ENCODE results near the gene PRR14.

Gene PRR14

DNA sequence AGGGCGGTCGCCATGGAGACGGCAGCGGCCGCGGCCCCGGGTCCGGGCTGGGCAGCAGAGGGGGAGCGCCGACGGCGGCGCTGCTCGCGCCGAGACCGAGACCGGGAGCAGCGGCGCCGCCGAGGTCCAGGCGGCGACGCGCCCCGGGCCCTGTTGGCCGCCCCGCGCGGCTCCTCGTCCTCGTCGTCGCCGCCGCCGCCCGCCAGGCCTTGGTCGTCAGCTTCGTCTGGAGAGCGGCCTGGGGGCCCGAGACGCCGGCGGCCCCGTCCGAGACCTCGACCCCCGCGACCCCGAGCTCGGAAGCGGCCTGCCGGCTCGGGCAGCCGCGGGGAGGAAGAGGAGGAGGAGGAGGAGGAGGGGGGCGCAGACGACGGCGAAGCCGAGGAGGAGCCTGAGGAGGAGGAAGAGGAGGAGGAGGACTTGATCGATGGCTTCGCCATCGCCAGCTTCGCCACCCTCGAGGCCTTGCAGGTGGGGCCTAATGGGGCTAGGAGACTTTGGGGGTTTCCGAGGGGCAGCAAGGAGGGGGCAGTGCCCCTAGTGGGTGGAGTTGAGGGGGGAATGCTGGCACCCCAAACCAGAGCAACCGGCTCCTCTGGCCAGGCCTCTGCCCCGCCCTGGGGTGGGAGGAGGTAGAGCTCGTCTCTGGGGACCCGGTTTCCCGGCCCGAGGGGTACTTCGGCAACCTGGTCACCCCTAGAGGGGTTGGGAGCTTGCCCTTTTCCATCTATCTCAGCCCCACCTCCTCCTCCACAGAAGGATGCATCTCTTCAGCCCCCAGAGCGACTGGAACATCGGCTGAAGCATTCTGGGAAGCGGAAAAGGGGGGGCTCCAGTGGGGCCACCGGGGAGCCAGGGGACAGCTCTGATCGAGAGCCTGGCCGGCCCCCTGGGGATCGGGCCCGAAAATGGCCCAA is 9.0 kb downstream of the PRR14 start:
- DNase-seq (ENCODE audit: low read depth) = peak; percentile 46

DNA sequence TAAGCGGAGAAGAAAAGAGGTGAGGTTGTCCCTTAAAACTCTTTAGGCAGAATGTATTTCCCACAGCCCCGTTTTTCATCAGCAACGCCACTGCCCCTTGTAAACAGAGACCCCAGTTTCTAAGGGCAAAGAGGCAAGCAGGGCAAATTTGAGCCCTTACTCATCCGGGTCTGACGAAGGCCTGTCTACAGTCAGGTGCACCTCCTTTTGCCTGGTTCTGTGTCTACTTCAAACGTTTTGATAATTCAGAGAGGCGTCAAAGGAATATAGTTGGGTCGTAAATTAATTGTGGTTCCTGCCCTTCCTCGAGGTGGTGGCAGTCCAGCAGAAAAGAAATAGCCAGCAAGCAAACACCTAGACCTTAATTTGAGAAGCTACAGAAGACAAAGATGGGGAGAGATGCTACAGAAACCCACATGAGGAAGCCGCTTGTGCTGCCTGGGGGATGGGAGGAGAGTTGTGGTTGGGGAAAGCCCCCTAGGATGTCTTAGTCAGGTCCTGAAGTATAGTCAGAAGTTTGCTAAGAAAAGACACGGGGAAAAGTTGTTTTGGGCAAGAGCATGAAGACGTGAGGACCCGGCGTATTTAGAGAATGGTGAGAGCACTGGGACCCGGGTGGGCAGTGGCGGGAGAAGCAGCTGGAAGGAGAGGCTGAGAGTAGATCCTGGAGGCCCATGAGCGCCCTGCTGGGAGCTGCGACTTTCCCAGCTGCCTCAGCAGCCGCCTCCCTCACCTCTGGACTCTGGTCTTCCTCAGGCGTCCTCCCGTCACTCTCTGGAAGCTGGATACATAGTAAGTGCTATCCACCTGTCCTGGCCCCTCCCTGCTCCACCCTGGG is 9.9 kb downstream of the PRR14 start:
- DNase-seq (ENCODE audit: low read depth) = peak; percentile 78

DNA sequence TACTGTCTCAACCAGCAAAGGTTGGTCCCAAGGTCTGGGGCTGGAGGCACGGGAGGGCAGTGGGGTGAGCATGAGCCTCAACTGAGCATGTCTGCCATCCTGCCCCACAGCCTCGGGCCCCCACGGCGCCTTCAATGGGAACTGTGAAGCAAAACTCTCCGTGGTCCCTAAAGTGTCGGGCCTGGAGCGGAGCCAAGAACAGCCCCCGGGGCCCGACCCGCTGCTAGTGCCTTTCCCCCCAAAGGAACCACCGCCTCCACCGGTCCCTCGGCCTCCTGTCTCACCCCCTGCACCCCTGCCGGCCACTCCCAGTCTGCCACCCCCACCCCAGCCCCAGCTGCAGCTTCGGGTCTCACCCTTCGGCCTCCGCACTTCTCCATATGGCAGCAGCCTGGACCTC is 11.7 kb downstream of the PRR14 start:
- no peak for DNase-seq (ENCODE audit: low read depth)

DNA sequence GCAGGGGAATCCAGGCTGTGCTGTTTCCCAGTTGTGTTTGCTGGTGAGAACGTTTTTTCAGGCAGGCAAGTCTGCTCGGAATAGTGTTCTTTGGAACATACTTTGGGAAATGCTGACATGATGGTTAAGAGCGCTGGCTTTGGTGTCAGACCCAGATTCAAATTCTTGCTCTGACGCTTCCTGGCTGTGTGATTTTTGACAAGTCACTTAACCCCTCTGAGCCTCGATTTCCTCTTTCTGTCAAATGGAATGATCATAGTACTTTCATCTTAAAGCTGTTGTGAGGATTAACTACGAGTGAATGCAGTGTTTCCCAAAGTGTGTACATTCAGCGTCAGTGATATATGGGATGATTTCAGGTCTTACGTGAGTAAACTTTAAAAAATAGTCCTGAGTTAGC is 12.3 kb downstream of the PRR14 start:
- no peak for DNase-seq (ENCODE audit: low read depth)

DNA sequence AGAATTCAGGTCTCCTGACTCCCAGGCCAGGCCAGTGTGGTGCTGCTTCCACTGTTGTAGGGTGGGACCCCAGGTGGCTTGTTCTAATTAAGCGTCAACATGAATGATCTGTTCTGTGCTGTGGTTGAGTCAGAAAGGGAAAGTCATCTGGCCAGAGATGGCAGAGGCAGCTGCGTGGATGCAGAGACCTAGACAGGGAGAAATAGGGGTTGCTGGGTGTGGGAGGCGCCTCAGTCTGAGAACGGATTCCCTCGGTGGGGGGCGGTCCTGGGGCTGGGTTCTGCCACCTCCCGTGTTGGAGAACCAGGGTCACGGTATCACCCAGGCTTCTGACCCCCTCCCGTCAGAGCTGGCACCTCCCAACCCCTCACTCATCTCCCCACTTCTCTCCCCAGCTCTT is 13.1 kb downstream of the PRR14 start:
- DNase-seq (ENCODE audit: low read depth) = no peak

DNA sequence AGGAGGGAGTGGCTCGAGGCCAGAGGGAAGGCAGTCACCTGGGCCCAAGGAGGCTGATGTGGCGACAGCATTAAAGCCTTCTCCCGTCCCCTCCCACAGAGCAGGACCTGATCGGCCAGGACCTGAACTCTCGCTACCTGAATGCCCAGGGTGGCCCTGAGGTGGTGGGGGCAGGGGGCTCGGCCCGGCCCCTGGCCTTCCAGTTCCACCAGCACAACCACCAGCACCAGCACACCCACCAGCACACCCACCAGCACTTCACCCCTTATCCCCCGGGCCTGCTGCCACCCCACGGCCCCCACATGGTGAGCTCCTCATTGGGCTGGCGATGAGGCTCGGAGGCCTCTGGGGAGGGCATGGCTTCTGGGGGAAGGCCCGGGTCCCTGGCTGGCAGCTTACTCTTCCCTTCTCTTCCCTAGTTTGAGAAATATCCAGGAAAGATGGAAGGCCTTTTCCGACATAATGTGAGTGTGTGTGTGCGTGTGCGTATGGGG is 13.9 kb downstream of the PRR14 start:
- DNase-seq (ENCODE audit: low read depth) = no peak

DNA sequence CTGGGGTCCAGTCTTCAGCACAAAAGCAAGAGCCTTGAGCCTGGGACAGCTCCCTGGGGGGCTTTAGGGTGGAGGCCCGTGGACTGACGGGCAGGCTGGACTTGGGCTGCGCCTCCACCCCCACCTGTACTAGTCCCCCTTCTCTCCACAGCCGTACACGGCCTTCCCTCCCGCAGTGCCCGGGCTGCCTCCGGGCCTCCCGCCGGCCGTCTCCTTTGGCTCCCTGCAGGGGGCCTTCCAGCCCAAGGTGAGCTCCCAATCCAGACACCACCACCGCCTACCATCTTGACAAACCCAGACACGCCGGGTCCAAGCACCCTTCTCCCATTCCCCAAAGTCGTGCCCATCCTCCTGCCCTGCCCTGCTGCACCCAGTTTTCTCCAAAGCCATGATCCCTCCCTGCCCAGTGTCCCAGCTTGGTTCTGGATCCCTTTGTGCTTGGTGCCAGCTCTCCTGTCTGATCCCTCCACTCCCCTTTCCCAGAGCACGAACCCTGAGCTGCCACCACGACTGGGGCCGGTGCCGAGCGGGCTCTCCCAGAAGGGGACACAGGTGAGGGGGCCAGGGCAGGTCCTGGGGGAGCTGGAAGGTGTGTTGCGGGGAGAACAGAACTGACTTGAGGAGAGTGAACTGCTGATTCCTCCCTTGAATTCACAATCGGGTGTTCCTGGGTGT is 14.5 kb downstream of the PRR14 start:
- DNase-seq (ENCODE audit: low read depth) = no peak

DNA sequence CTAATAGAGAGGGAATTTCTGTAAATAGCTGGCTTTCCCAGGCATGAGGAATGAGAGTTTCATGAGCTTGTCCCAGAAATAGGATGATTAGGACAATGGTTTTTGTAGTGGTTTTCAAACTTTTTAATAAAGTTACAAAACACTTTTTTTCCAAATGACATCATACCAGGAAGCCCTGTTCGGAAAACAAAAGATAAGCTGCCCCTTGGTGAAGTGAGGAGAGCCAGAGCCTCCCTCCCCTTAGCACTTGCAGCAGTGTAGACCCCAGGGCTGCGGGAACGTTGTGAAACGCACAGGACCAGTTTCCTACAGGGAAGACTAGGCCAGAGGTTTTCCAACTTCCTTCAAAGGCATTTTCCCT is 15.1 kb downstream of the PRR14 start:
- no peak for DNase-seq (ENCODE audit: low read depth)

DNA sequence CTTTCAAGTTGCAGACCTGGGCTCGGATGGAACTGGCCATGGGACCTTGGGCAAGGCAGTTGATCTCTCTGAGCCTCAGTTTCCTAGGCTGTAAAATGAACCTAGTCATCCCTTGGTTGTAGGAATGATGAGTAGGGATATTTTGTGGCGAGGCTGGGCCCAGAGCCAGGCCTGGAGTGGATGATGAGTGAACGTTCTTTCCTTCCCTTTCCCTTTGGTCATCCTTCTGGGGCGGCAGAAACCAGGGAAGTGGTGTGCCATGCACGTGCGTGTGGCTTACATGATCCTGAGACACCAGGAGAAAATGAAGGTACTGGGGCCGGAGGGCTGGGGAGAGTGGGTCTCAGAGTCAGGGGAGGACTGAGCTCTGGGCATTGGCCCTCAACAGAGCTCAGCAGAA is 15.9 kb downstream of the PRR14 start:
- no peak for DNase-seq (ENCODE audit: low read depth)

DNA sequence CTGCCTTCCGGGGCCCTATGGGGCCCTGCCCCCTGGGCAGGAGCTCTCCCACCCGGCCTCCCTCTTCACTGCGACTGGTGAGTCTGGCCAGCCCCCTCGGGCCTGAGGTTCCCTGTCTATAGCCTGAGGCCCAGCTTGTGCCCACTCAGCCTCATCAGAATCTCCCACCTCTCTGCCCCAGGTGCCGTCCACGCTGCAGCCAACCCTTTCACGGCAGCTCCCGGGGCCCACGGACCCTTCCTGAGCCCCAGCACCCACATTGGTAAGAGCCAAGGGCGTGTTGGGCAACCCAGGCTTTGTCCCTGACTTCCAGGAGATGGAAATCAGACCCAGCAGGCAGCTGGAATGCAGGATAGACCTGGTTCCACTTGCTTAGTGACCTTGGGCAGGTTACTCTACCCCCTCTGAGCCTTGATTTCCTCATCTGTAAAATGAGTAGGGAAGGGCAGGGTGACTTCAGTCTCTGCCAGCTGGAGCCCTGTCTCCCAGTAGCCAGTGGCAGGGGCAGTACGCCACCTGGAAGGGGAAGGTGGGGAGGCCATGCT is 16.7 kb downstream of the PRR14 start:
- no peak for DNase-seq (ENCODE audit: low read depth)

DNA sequence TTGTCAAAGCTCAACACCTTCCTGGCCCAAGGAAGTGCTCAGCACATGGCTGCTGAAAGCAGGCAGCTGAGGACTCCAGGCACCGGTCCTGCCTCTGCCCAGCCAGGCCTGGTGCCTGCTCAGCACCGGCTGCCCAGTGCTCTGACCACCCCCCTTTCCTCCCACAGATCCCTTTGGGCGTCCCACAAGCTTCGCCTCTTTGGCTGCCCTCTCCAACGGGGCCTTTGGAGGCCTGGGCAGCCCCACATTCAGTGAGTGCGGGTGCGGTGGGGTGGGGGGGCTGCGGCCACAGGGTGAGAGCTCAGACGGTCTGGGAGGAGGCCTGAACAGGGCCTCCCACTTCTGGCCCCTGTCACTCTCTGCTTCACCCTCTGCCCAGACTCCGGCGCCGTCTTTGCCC is 17.6 kb downstream of the PRR14 start:
- DNase-seq (ENCODE audit: low read depth) = no peak

DNA sequence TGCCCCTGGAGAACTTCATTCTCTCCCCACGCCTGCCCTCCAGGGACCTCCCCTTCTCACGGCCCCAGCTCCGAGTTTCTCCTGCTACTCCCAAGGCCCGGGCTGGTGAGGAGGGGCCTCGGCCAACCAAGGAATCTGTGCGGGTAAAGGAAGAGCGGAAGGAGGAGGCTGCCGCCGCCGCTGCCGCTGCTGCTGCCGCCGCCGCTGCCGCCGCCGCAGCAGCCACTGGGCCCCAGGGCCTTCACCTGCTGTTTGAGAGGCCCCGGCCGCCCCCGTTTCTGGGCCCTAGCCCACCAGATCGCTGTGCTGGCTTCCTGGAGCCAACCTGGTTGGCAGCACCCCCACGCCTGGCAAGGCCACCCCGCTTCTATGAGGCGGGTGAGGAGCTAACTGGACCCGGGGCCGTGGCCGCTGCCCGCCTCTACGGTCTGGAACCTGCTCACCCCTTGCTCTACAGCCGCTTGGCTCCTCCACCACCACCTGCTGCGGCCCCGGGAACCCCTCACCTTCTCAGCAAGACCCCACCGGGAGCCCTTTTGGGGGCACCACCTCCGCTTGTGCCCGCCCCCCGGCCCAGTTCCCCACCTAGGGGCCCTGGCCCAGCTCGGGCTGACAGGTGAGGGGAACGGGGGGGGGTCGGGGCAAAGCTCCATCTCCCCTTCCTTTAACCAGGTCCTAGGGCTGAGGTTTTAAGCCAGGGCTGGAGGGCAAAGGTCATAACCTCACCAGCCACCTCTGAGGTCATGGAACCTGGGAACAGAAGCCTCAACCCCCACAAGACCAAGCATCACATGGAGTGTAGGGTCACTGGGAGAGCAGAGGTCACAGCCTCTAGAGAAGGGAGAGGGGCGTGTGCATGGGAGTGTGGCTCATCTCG is 18.5 kb downstream of the PRR14 start:
- no peak for DNase-seq (ENCODE audit: low read depth)

DNA sequence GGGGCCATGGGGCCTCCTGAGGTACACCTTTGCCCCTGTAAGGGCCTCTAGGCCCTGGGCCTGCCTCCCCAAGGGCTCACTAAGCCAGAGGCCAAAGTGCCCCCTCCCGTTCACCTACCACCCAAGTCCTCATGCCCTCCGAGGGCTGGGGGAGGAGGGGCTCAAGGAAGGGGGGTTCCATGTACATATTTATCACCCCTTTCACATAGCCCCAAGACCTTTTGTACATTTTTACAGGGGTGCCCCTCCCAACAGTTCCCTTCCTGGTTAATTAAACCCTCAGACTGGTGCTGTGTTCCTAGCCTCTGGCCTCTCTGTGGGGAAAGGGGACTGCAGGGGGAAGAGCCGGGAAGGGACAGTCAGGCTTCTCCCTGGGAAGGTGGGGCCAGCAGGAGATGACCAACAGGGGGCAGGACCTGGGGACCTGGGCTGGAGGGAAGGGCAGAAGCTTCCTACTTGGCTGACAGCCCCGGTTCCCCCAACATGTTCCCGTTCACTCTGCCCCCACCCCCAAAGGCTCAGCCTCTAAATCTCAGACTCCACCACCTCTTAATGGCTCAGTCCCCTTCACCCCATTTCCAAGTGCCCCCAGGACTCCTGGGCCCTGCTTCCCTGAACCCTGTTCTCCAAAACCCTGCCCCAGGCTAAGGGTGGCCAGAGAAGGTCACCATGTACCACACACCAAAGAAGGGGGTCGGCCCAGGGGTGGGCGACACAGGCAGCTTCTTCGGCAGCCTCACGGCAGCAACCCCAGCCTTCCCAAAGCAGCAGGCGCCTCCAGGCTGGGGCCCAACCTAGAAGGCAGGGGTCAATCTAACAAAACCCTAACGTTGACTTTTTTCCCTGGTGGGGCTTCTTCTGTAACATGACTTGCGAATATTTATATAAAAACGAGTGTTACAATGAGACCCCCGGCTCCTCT is 19.4 kb downstream of the PRR14 start:
- DNase-seq (ENCODE audit: low read depth) = no peak

DNA sequence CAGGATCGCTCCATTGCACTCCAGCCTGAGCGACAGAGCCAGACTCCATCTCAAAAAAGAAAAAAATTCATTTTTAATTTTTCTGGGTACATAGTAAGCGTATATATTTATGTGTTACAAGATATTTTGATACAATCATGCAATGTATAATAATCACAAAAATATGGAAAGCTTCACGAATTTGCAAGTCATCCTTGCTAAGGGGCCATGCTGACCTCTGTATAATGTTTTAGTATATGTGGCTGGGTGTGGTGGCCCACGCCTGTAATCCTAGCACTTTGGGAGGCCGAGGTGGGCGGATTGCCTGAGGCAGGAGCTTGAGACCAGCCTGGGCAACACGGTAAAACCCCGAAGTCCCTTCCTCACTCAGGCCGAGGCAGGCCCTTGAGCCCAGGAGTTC is 24.4 kb downstream of the PRR14 start:
- DNase-seq (ENCODE audit: low read depth) = no peak

DNA sequence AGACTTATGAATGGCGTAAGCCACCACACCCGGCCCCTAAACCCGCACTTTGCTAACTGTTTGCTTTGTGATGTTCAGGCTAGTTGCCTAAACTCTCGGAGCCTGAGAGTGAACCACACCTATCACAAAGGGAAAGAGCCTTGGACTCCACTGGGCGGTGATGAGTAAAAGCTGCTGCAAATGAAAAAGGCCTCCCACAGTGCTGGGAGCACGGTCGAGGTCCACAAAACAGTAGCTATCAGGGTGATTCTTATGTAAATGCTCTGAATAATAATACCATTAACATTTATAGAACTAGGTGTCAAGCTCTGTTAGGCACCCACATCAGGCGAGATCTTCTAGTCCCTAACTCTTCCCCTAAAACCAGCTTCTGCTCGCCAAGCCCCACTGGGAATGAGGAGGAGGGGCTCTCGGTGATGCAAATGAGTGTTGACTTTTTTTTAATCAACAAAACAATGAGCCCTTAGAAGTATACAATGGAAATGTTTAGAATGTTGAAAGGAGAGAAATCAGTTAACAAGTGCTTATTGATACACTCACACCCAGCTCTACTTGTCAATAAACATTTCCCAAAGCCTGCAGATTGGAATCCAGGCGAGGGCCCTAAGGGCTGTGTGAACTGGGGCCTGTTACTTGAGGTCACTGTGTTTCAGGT is 27.3 kb downstream of the PRR14 start:
- DNase-seq (ENCODE audit: low read depth) = no peak

DNA sequence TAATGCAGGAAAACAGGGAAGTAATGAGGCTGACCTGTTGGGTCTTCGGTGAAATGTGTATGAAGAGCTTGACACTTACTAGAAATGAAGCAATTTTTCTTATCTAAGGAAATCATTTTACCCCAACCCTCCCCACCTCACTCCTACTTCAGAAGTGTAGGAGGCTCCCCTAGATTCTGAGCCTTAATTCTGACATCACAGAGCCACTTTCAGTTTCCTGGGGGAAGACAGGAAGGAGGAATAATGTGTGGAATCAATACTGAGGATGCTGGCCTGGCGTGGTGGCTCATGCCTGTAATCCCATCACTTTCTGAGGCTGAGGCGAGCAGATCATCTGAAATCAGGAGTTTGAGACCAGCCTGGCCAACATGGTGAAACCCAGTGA is 27.8 kb downstream of the PRR14 start:
- DNase-seq (ENCODE audit: low read depth) = no peak

DNA sequence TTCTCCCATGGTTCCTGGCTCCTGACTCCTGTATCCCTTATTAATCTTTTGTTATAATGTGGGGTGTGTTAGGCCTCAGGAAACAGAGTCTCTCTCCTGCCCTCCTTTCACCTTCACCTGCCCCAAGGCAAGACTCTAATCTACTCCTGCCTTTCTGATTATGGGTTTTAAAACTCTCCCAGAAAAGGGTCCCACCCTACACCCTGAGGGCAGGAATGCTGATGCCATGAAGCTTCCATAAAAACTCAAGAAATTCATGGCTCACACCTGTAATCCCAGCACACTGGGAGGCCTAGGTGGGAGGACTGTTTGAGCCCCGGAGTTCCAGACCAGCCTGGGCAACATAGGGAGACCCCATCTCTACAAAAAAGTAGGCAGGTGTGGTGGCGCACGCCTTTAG is 29.6 kb downstream of the PRR14 start:
- DNase-seq (ENCODE audit: low read depth) = no peak

DNA sequence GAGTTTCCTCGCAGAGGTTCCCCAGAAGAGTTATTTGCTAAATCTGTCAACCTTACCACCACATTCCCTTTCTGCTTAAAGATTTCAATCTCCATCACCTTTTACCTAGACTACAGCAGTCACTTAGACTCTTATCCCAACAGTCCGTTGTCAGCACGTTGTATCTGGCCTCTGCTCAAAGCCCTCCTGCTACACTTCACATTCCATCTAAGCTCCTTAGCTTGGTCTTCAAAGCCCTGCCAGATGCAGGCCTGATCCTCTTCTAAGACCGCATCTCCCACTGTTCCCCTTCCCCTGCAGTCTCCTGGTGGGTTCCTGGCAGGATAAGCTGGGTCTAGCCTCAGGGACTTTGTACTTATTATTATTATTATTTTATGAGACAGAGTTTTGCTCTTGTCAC is 37.9 kb downstream of the PRR14 start:
- no peak for DNase-seq (ENCODE audit: low read depth)

DNA sequence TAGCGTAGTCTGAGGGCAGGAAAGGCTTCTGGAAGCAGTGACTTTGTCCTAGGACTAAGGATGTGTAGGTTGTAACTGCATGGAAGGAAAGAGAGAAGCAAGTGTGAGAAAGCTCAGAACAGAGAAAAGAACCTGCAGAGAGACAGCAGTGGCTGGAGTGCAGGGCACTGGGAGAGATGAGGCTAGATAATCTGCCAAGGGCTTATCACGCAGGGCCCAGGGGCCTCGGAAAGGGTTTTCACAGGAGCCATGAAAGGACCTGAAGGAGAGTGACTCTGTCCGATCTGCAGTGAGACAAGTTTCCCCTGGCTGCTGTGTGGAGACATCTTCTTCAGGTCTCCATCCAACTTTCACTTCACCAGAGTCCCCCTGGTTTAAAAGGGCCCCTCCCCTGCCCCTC is 41.1 kb downstream of the PRR14 start:
- DNase-seq (ENCODE audit: low read depth) = no peak
